Small intestine (tissue), 7 donors: ENCODE measurements around the gene VMO1. TPM values are rescaled to one million over a fixed set of nuclear protein-coding genes. Genes with fewer than 3 reads are reported as not detected.
A peak's percentile ranks its signal among the peaks of the same experiment; 100 is the strongest.

Experiments used
- DNase-seq, 2 donors: peaks; one replicate each; pipeline versions ENCODE4 v3.0.0 to v3.0.0-alpha.2; 2013
- FAIRE-seq: peaks from 2 replicates; lab custom pipeline; 2012; peaks lifted over from hg19 to GRCh38; lab: Jason Lieb, UNC
- H3K27ac ChIP-seq, 3 donors: one replicate each; pipeline ENCODE4 v1.5.1; 2013; ENCODE audit warnings: low read length in 2 of 3, mild to moderate bottlenecking in 2 of 3, control low read depth in 1 of 3, inconsistent platforms in 1 of 3, low read depth in 1 of 3, moderate library complexity in 1 of 3
- H3K27me3 ChIP-seq, 3 donors: one replicate each; pipeline ENCODE4 v1.6.1; 2013; ENCODE audit warnings: low read length in 3 of 3, inconsistent platforms in 1 of 3; ENCODE audit not compliant: control insufficient read depth in 3 of 3, insufficient read depth in 3 of 3
- H3K36me3 ChIP-seq, 3 donors: one replicate each; pipeline ENCODE4 v1.6.1; 2013; ENCODE audit warnings: low read length in 3 of 3, inconsistent platforms in 1 of 3, low read depth in 1 of 3, mild to moderate bottlenecking in 1 of 3, moderate library complexity in 1 of 3; ENCODE audit not compliant: control insufficient read depth in 3 of 3, insufficient read depth in 2 of 3
- H3K4me1 ChIP-seq, 3 donors: one replicate each; pipeline ENCODE4 v1.6.1; 2013; ENCODE audit warnings: low read length in 2 of 3, inconsistent platforms in 1 of 3, low read depth in 1 of 3, mild to moderate bottlenecking in 1 of 3, moderate library complexity in 1 of 3; ENCODE audit not compliant: control insufficient read depth in 3 of 3, insufficient read depth in 2 of 3
- H3K4me3 ChIP-seq, 3 donors: one replicate each; pipeline ENCODE4 v1.5.1; 2013; ENCODE audit warnings: low read length in 3 of 3, control low read depth in 1 of 3, inconsistent platforms in 1 of 3, low read depth in 1 of 3, mild to moderate bottlenecking in 1 of 3, moderate library complexity in 1 of 3
- H3K9me3 ChIP-seq, 2 donors: one replicate each; pipeline ENCODE4 v1.6.1; 2013; ENCODE audit warnings: low read depth in 1 of 2, low read length in 1 of 2; ENCODE audit not compliant: control insufficient read depth in 2 of 2, insufficient read depth in 1 of 2
- WGBS, 3 donors: extraction: QIAGEN DNeasy Blood & Tissue Kit; methylation state at CpG; one replicate each; pipeline ENCODE4 v1.1.7; 2013; 5-methylcytosine and 5-hydroxymethylcytosine counted together
- polyA plus RNA-seq, 4 donors: library from polyadenylated mRNA; stranded (reverse) in 3 of 4; unstranded in 1 of 4; fragments of 200-250 nt in 3 of 4; fragments of 120-200 nt in 1 of 4; gene quantifications; one replicate each; pipeline versions ENCODE4 v1.2.1 to v1.2.3, GENCODE V29; 2013
- donor health status: healthy with polysubstance abuse.
- donor health status: control.
- donor health status: control.
- donor health status: Bipolar disorder and iron deficiency.
- donor health status: healthy.

VMO1 gene
- polyA plus RNA-seq, 4 donors: 1.3 to 6.9 (median 4.2) TPM

- Histone ChIP-seq H3K4me1 (peaks cover 0 to 4% (median 0%) of the 10 kb centered on the region in 3 donors), H3K27me3 (no peaks in the 10 kb centered on the region), H3K36me3 (peaks cover 0 to 38% (median 0%) of the 10 kb centered on the region in 3 donors), H3K4me3 (no peak overlapping the region), H3K9me3 (no peaks in the 10 kb centered on the region), H3K27ac (no peak overlapping the region)
- FAIRE-seq: no peak
- WGBS, 3 donors: 56 to 69% (median 61%) methylated on average over 3 of the region's 3 CpGs
- no peak for DNase-seq
These were observed 36.7 kb upstream of the VMO1 start for GRCh38 chr17:4822835-4823234.

- Histone ChIP-seq H3K27ac (no peak overlapping the region), H3K4me1 (peaks cover 0 to 4% (median 0%) of the 10 kb centered on the region in 3 donors), H3K36me3 (peaks cover 0 to 69% (median 4%) of the 10 kb centered on the region in 3 donors), H3K9me3 (no peaks in the 10 kb centered on the region), H3K4me3 (no peak overlapping the region), H3K27me3 (no peaks in the 10 kb centered on the region)
- WGBS, 3 donors: 77 to 85% (median 77%) methylated on average over 12 of the region's 12 CpGs
- FAIRE-seq (no peak), DNase-seq (no peak)
These were observed 32.1 kb upstream of the VMO1 start for GRCh38 chr17:4818276-4818675.

GRCh38 chr17:4816826-4817225 lies 30.7 kb upstream of the VMO1 start:
- Histone ChIP-seq H3K27me3 (no peaks in the 10 kb centered on the region), H3K9me3 (no peaks in the 10 kb centered on the region), H3K4me3 (no peak overlapping the region), H3K4me1 (no peaks in the 10 kb centered on the region), H3K36me3 (peaks cover 0 to 59% (median 4%) of the 10 kb centered on the region in 3 donors), H3K27ac (no peak overlapping the region)
- no peak for DNase-seq
- no peak for FAIRE-seq
- 91 to 96% (median 96%) methylated on average over 10 to 13 of the region's 13 CpGs for WGBS, 3 donors

- H3K9me3 ChIP-seq: no peaks in the 10 kb centered on the region
- DNase-seq: no peak
These were observed 29.0 kb upstream of the VMO1 start for GRCh38 chr17:4815043-4815675.

GRCh38 chr17:4812690-4813089 lies 26.5 kb upstream of the VMO1 start:
- Histone ChIP-seq H3K27ac (no peak overlapping the region), H3K9me3 (no peaks in the 10 kb centered on the region), H3K27me3 (no peaks in the 10 kb centered on the region), H3K4me1 (peaks cover 0 to 5% (median 0%) of the 10 kb centered on the region in 3 donors), H3K4me3 (no peak overlapping the region), H3K36me3 (peaks cover 0 to 54% (median 4%) of the 10 kb centered on the region in 3 donors)
- FAIRE-seq (no peak), DNase-seq (no peak)
- 89 to 92% (median 90%) methylated on average over 7 of the region's 7 CpGs for WGBS, 3 donors

More at GRCh38 chr17:4815043-4815675, 29.0 kb upstream of the VMO1 start:
- Histone ChIP-seq H3K27me3 (no peaks in the 10 kb centered on the region), H3K4me1 (no peaks in the 10 kb centered on the region), H3K36me3 (peaks cover 0 to 62% (median 4%) of the 10 kb centered on the region in 3 donors), H3K27ac (no peak overlapping the region), H3K4me3 (no peak overlapping the region)
- WGBS, 3 donors: 76 to 80% (median 77%) methylated on average over 6 to 7 of the region's 7 CpGs
- FAIRE-seq: no peak

- FAIRE-seq: no peak
These were observed 25.3 kb upstream of the VMO1 start for GRCh38 chr17:4811471-4811870.

GRCh38 chr17:4810696-4811290 lies 24.6 kb upstream of the VMO1 start:
- Histone ChIP-seq H3K9me3 (no peaks in the 10 kb centered on the region), H3K36me3 (peaks cover 0 to 37% (median 0%) of the 10 kb centered on the region in 3 donors), H3K4me3 (no peak overlapping the region), H3K27me3 (no peaks in the 10 kb centered on the region), H3K27ac (no peak overlapping the region), H3K4me1 (peaks cover 0 to 10% (median 0%) of the 10 kb centered on the region in 3 donors)
- FAIRE-seq (no peak), DNase-seq (peak in 1 of 2 donors; percentile 20)
- WGBS, 3 donors: 28 to 56% (median 48%) methylated on average over 12 to 13 of the region's 13 CpGs

More at GRCh38 chr17:4811471-4811870, 25.3 kb upstream of the VMO1 start:
- no peaks in the 10 kb centered on the region for H3K9me3 ChIP-seq
- DNase-seq: no peak
- peaks cover 0 to 44% (median 2%) of the 10 kb centered on the region in 3 donors for H3K36me3 ChIP-seq
- no peak overlapping the region for H3K27ac ChIP-seq
- H3K4me1 ChIP-seq: peaks cover 0 to 7% (median 0%) of the 10 kb centered on the region in 3 donors
- no peak overlapping the region for H3K4me3 ChIP-seq
- H3K27me3 ChIP-seq: no peaks in the 10 kb centered on the region
- WGBS, 3 donors: 87 to 94% (median 91%) methylated on average over 12 of the region's 12 CpGs

GRCh38 chr17:4808378-4808767 lies 22.2 kb upstream of the VMO1 start:
- no peak overlapping the region for H3K4me3 ChIP-seq

More at GRCh38 chr17:4808378-4808767, 22.2 kb upstream of the VMO1 start:
- no peaks in the 10 kb centered on the region for H3K9me3 ChIP-seq
- H3K36me3 ChIP-seq: peaks cover 0 to 22% (median 0%) of the 10 kb centered on the region in 3 donors
- WGBS, 3 donors: 55 to 63% (median 61%) methylated on average over 6 of the region's 6 CpGs
- H3K27ac ChIP-seq: no peak overlapping the region
- no peak for FAIRE-seq
- peaks cover 0 to 10% (median 0%) of the 10 kb centered on the region in 3 donors for H3K4me1 ChIP-seq
- DNase-seq: no peak
- H3K27me3 ChIP-seq: no peaks in the 10 kb centered on the region
